ENCODE results near the gene HIF3A.

DNA sequence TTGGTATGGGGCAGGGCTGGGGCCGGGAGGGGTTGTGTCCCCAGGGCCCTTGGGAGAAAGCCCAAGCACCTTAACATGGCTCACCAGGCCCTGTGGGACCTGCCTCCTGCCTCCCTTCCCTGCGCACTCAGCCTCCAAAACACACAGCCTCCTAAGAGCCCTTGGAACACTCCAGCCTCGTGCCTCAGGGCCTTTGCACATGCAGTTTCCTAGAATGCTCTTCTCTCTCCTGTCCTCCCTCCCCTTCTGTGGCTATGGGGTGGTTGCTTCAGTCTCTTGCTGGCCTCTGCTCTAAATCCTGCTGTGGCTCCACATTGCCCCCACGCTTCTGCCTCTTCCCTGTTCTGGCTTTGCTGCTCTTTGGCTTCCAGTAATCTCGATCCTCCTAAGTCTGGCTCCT, 23.7 kb downstream of the HIF3A start:
- TF ChIP-seq, protein P1, sequence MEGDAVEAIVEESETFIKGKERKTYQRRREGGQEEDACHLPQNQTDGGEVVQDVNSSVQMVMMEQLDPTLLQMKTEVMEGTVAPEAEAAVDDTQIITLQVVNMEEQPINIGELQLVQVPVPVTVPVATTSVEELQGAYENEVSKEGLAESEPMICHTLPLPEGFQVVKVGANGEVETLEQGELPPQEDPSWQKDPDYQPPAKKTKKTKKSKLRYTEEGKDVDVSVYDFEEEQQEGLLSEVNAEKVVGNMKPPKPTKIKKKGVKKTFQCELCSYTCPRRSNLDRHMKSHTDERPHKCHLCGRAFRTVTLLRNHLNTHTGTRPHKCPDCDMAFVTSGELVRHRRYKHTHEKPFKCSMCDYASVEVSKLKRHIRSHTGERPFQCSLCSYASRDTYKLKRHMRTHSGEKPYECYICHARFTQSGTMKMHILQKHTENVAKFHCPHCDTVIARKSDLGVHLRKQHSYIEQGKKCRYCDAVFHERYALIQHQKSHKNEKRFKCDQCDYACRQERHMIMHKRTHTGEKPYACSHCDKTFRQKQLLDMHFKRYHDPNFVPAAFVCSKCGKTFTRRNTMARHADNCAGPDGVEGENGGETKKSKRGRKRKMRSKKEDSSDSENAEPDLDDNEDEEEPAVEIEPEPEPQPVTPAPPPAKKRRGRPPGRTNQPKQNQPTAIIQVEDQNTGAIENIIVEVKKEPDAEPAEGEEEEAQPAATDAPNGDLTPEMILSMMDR (IDR thresholded peaks at IDR 0.05; ENCODE audit: low read length): no peak
- TF ChIP-seq EZH2 (optimal IDR thresholded peaks at IDR 0.05; ENCODE audit: low read depth, low read length) (no peak), EZH2phosphoT487 (IDR thresholded peaks at IDR 0.05; ENCODE audit: low read length) (no peak)
